Measurements from ENCODE around the gene HAUS1.
"Not testable (repeated sequence)": the region's sequence is repeated elsewhere in the genome, so short reads cannot be mapped to it uniquely, and the experiment has no call there.

HAUS1 gene

GRCh38 chr18:46163091-46163490 lies 58.9 kb downstream of the HAUS1 start:
- DNase-seq (ENCODE audit: low read depth): no peak
- H3K4me3 ChIP-seq (ENCODE audit: low read length): no peak overlapping the region
- no peak for TF ChIP-seq CTCF (IDR thresholded peaks at IDR 0.05; ENCODE audit: insufficient read depth, low read depth, low read length, missing control alignments)

GRCh38 chr18:46163941-46164499 lies 59.8 kb downstream of the HAUS1 start:
- H3K4me3 ChIP-seq (ENCODE audit: low read length): no peak overlapping the region
- TF ChIP-seq CTCF (IDR thresholded peaks at IDR 0.05; ENCODE audit: insufficient read depth, low read depth, low read length, missing control alignments): no peak
- peak; percentile 48 for DNase-seq (ENCODE audit: low read depth)

- peak; percentile 67 for DNase-seq (ENCODE audit: low read depth)
- not testable (repeated sequence) for H3K4me3 ChIP-seq (ENCODE audit: low read length)
These were observed 60.3 kb downstream of the HAUS1 start for GRCh38 chr18:46164502-46164901.

- H3K4me3 ChIP-seq (ENCODE audit: low read length): no peak overlapping the region
- DNase-seq (ENCODE audit: low read depth): no peak
- TF ChIP-seq CTCF (IDR thresholded peaks at IDR 0.05; ENCODE audit: insufficient read depth, low read depth, low read length, missing control alignments): no peak
These were observed 60.7 kb downstream of the HAUS1 start for GRCh38 chr18:46164920-46165319.

GRCh38 chr18:46166261-46166970 lies 62.2 kb downstream of the HAUS1 start:
- TF ChIP-seq CTCF (IDR thresholded peaks at IDR 0.05; ENCODE audit: insufficient read depth, low read depth, low read length, missing control alignments): no peak
- no peak for DNase-seq (ENCODE audit: low read depth)
- no peak overlapping the region for H3K4me3 ChIP-seq (ENCODE audit: low read length)

- DNase-seq (ENCODE audit: low read depth): no peak
- H3K4me3 ChIP-seq (ENCODE audit: low read length): no peak overlapping the region
- no peak for TF ChIP-seq CTCF (IDR thresholded peaks at IDR 0.05; ENCODE audit: insufficient read depth, low read depth, low read length, missing control alignments)
These were observed 63.8 kb downstream of the HAUS1 start for GRCh38 chr18:46167971-46168370.

- TF ChIP-seq CTCF (IDR thresholded peaks at IDR 0.05; ENCODE audit: insufficient read depth, low read depth, low read length, missing control alignments): no peak
- H3K4me3 ChIP-seq (ENCODE audit: low read length): no peak overlapping the region
- peak; percentile 55 for DNase-seq (ENCODE audit: low read depth)
These were observed 65.3 kb downstream of the HAUS1 start for GRCh38 chr18:46169464-46169941.

Measured in epithelial cell of esophagus (primary cell).